ENCODE measurements around the gene CC2D2B. TPM values are rescaled to one million over a fixed set of nuclear protein-coding genes. Genes with fewer than 3 reads are reported as not detected.
"Not testable (repeated sequence)": the region's sequence is repeated elsewhere in the genome, so short reads cannot be mapped to it uniquely, and the experiment has no call there.

Gene CC2D2B
- total and polyA plus RNA-seq, 2 of the 13 experiments (the other 11 are each of a cell fraction or from before 2014, with no cell fraction given) = 0.20 TPM; not detected in 1

- no peak for TF ChIP-seq PATZ1 (CRISPR knock-in tag; IDR thresholded peaks at IDR 0.05)
- TF ChIP-seq ZNF138 (CRISPR knock-in tag; IDR thresholded peaks at IDR 0.05; ENCODE audit: low read depth) = no peak
- no peak for TF ChIP-seq ZNF574 (CRISPR knock-in tag; IDR thresholded peaks at IDR 0.05)
- no peak for TF ChIP-seq KDM2A (CRISPR knock-in tag; IDR thresholded peaks at IDR 0.05; ENCODE audit: borderline replicate concordance, low read depth)
- no peak for TF ChIP-seq ZNF562 (CRISPR knock-in tag; IDR thresholded peaks at IDR 0.05; ENCODE audit: borderline replicate concordance)
Measured at GRCh38 chr10:95909561-95909960, 1.8 kb downstream of the CC2D2B start (continued).

- H3K9me3 ChIP-seq (ENCODE audit: low read length); CTCF ChIA-PET (ENCODE audit: low intra/inter-chr PET ratio, low total read pairs); H3K4me3 ChIP-seq (replicated peaks in 1 of 3; ENCODE audit: insufficient read depth in 1 of 3, low read depth in 2 of 3, low read length in 3 of 3); intact Hi-C loops (cut with micrococcal nuclease; ENCODE audit: unreplicated experiment); H3K27ac ChIP-seq (ENCODE audit: extremely low read length, insufficient read depth, low read length); H4K20me1 ChIP-seq (ENCODE audit: insufficient read depth, low read length); H3K4me1 ChIP-seq (ENCODE audit: insufficient read depth, low read length); H3K27me3 ChIP-seq (ENCODE audit: control insufficient read depth in 1 of 2, insufficient read depth in 2 of 2, low read length in 2 of 2); DNase-seq (ENCODE audit: low spot score); BruUV-seq (replicated peaks); H3K36me3 ChIP-seq (replicated peaks in 1 of 2; ENCODE audit: control insufficient read depth in 1 of 2, insufficient read depth in 2 of 2, low read length in 2 of 2); H3K79me2 ChIP-seq (ENCODE audit: insufficient read depth, low read length); H2AFZ ChIP-seq (ENCODE audit: low read length); POLR2A ChIA-PET; in situ Hi-C loops (cut with HindIII; ENCODE audit: extremely low pct_ligation_motif_present, low pct_unique_long_range_greater_than_20kb); ATAC-seq; H3K9ac ChIP-seq (ENCODE audit: insufficient read depth, low read depth, low read length); FAIRE-seq; H3K4me2 ChIP-seq (ENCODE audit: low read depth, low read length): not testable (repeated sequence)
- peak in 1 of 2 experiments; percentile 35; a peak in 1 of 4 replicates for TF ChIP-seq MAFK (conservative IDR thresholded peaks at IDR 0.05 in 1 of 2, IDR thresholded peaks at IDR 0.05 in 1 of 2; ENCODE audit: low read length in 2 of 2)
Measured at GRCh38 chr10:95916039-95916438, 8.3 kb downstream of the CC2D2B start.
